Panc1 (cell line): Measurements from ENCODE around the gene PLAAT2. TPM values are rescaled to one million over a fixed set of nuclear protein-coding genes. Genes with fewer than 3 reads are reported as not detected.

Experiments used
- ATAC-seq: fragments of 200-7000 bp; cut with Tn5 transposase; 2 replicates; pipeline ENCODE4 v1.9.1; 2020; ENCODE audit warnings: mild to moderate bottlenecking, moderate library complexity
- BruUV-seq: library from RNA; stranded (reverse); fragments of 400-500 nt; replicated peaks from 2 replicates; lab custom pipeline; 2021; lab: Mats Ljungman, UMichigan
- CTCF ChIA-PET: fragments of 300-600 bp; sonication (Branson Sonifier 250); formaldehyde crosslinking; loops from one replicate; lab custom pipeline; 2022; ENCODE audit warnings: antibody characterized with exemption; lab: Charles Lee
- POLR2A ChIA-PET: fragments of 300-600 bp; sonication (Branson Sonifier 250); formaldehyde crosslinking; loops from one replicate; lab custom pipeline; 2022; ENCODE audit warnings: antibody characterized with exemption; lab: Charles Lee
- DNase-seq: peaks from one replicate; pipeline ENCODE4 v3.0.0-alpha.2; 2010; ENCODE audit warnings: low read depth, low spot score
- H3K27ac ChIP-seq: 2 replicates; pipeline ENCODE4 v1.5.1; 2011; ENCODE audit warnings: mild to moderate bottlenecking, low read length, inconsistent platforms
- H3K27me3 ChIP-seq: fragments of 200-500 bp; sonication (Bioruptor generic); 2 replicates; pipeline ENCODE4 v1.6.0; 2014; ENCODE audit warnings: low read length, inconsistent platforms; ENCODE audit not compliant: control insufficient read depth, insufficient read depth
- H3K36me3 ChIP-seq: fragments of 200-500 bp; sonication (Bioruptor generic); 2 replicates; pipeline ENCODE4 v1.5.1; 2014; ENCODE audit warnings: inconsistent platforms, mild to moderate bottlenecking, low read length, moderate library complexity; ENCODE audit not compliant: control insufficient read depth, insufficient read depth
- H3K4me1 ChIP-seq: 2 replicates; pipeline ENCODE4 v1.5.1; 2011; ENCODE audit warnings: inconsistent platforms, mild to moderate bottlenecking, low read length, moderate library complexity; ENCODE audit not compliant: control insufficient read depth, insufficient read depth
- H3K4me3 ChIP-seq, 2 experiments: 2 replicates each; pipeline ENCODE4 v1.5.1; 2011 to 2012; ENCODE audit warnings: low read depth in 2 of 2, low read length in 2 of 2, mild to moderate bottlenecking in 2 of 2, inconsistent platforms in 1 of 2, moderate library complexity in 1 of 2
- H3K9me3 ChIP-seq: fragments of 200-500 bp; sonication (Bioruptor generic); 2 replicates; pipeline ENCODE4 v1.5.1; 2014; ENCODE audit warnings: low read depth, mild to moderate bottlenecking, inconsistent platforms, low read length, moderate library complexity; ENCODE audit not compliant: control insufficient read depth, insufficient read depth
- POLR2AphosphoS5 ChIP-seq: IDR thresholded peaks from 2 replicates; pipeline ENCODE4 v1.6.1; 2012; ENCODE audit warnings: mild to moderate bottlenecking, low read depth, low read length, moderate library complexity
- SIN3A ChIP-seq: IDR thresholded peaks from 2 replicates; pipeline ENCODE4 v1.6.1; 2012; ENCODE audit warnings: low read depth, mild to moderate bottlenecking, low read length, moderate library complexity, borderline replicate concordance; ENCODE audit not compliant: insufficient read depth
- TCF7L2 ChIP-seq: IDR thresholded peaks from 2 replicates; pipeline ENCODE4 v1.6.1; 2011; ENCODE audit warnings: mild to moderate bottlenecking, low read depth, low read length, inconsistent platforms
- in situ Hi-C: cut with HindIII; loops from 2 replicates; pipeline ENCODE4 v1.10.0; 2016; ENCODE audit warnings: low sequenced_read_pairs, low pct_unique_long_range_greater_than_20kb
- intact Hi-C: fragments of 100-400 bp; cut with micrococcal nuclease; formaldehyde crosslinking; loops from one replicate; pipeline ENCODE4 v1.10.0; 2022; ENCODE audit not compliant: unreplicated experiment
- total RNA-seq: library from RNA; stranded (reverse); gene quantifications from one replicate; pipeline ENCODE4 v1.2.1, GENCODE V29; 2021; ENCODE audit not compliant: unreplicated experiment
- TF ChIP-seq, protein P1 (sequence below): fragments of 450-650 bp; IDR thresholded peaks from 2 replicates; pipeline ENCODE4 v1.5.1; 2017; ENCODE audit warnings: mild to moderate bottlenecking
- TF ChIP-seq, protein P2 (sequence below), 2 experiments: IDR thresholded peaks; 2 replicates each; pipeline ENCODE4 v1.6.1; 2011 to 2012; ENCODE audit warnings: low read depth in 2 of 2, control low read depth in 1 of 2, low read length in 1 of 2, mild to moderate bottlenecking in 1 of 2, moderate library complexity in 1 of 2; ENCODE audit not compliant: insufficient read depth in 1 of 2

The PLAAT2 gene
- total RNA-seq, 1 experiment from 2014 or later = not detected

DNA sequence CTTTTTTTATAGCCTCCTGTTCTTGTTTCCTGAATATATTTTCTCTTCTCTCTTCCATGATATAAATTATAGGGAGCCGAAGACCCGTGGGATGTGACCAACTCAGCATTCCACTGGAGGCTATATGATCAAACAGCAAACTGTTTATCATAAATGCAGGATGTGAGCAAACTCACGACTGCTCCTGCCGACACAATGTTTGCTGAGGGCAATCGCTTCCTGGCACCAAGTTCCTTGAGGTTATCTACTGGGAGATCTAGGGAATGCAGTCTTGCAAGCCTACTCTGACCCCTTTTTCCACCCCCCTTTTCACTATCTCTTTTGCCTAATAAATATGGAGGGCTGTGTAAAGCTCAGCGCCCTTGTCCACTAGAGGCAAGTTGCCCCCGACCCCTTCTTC is 40.0 kb downstream of the PLAAT2 start:
- Histone ChIP-seq H3K27me3 (peaks cover 2% of the 10 kb centered on the region; the same call in 1 of the 2 replicates), H3K4me1 (no peaks in the 10 kb centered on the region), H3K36me3 (no peaks in the 10 kb centered on the region), H3K9me3 (no peaks in the 10 kb centered on the region; the same call in 1 of the 2 replicates), H3K4me3 (no peak overlapping the region), H3K27ac (no peak overlapping the region)
- TF ChIP-seq, protein P1, sequence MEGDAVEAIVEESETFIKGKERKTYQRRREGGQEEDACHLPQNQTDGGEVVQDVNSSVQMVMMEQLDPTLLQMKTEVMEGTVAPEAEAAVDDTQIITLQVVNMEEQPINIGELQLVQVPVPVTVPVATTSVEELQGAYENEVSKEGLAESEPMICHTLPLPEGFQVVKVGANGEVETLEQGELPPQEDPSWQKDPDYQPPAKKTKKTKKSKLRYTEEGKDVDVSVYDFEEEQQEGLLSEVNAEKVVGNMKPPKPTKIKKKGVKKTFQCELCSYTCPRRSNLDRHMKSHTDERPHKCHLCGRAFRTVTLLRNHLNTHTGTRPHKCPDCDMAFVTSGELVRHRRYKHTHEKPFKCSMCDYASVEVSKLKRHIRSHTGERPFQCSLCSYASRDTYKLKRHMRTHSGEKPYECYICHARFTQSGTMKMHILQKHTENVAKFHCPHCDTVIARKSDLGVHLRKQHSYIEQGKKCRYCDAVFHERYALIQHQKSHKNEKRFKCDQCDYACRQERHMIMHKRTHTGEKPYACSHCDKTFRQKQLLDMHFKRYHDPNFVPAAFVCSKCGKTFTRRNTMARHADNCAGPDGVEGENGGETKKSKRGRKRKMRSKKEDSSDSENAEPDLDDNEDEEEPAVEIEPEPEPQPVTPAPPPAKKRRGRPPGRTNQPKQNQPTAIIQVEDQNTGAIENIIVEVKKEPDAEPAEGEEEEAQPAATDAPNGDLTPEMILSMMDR = no peak
- TF ChIP-seq POLR2AphosphoS5 (no peak), TCF7L2 (no peak), SIN3A (no peak)
- TF ChIP-seq, protein P2, sequence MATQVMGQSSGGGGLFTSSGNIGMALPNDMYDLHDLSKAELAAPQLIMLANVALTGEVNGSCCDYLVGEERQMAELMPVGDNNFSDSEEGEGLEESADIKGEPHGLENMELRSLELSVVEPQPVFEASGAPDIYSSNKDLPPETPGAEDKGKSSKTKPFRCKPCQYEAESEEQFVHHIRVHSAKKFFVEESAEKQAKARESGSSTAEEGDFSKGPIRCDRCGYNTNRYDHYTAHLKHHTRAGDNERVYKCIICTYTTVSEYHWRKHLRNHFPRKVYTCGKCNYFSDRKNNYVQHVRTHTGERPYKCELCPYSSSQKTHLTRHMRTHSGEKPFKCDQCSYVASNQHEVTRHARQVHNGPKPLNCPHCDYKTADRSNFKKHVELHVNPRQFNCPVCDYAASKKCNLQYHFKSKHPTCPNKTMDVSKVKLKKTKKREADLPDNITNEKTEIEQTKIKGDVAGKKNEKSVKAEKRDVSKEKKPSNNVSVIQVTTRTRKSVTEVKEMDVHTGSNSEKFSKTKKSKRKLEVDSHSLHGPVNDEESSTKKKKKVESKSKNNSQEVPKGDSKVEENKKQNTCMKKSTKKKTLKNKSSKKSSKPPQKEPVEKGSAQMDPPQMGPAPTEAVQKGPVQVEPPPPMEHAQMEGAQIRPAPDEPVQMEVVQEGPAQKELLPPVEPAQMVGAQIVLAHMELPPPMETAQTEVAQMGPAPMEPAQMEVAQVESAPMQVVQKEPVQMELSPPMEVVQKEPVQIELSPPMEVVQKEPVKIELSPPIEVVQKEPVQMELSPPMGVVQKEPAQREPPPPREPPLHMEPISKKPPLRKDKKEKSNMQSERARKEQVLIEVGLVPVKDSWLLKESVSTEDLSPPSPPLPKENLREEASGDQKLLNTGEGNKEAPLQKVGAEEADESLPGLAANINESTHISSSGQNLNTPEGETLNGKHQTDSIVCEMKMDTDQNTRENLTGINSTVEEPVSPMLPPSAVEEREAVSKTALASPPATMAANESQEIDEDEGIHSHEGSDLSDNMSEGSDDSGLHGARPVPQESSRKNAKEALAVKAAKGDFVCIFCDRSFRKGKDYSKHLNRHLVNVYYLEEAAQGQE (IDR thresholded peaks at IDR 0.05; ENCODE audit: insufficient read depth in 1 of 2, low read depth in 2 of 2, low read length in 1 of 2) = no peak
- CTCF ChIA-PET = no interaction called here
- in situ Hi-C loops (no loop called here), intact Hi-C loops (no loop called here)
- POLR2A ChIA-PET = no interaction called here
- DNase-seq (no peak), ATAC-seq (no peak)
- BruUV-seq = no TSS peak

DNA sequence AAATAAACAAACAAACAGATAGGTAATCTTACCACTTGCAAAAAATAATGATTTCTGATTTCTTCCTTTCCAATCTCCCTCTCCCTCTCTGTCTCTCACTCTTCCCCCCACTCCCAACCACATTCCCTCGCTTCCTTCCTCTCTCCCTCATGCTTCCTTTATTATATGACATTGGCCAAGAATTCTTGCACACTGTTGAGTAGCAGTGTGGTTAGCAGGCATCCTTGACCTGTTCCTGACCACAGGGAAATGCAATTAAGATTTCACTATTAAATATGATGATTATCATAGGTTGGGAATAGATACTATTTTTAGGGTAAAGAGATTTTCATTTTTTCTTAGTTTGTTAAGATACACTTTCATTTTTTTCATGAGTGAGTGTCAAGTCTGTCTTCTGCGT is 41.3 kb downstream of the PLAAT2 start:
- no TSS peak for BruUV-seq
- CTCF ChIA-PET = no interaction called here
- POLR2A ChIA-PET = no interaction called here
- ATAC-seq (no peak), DNase-seq (no peak)
- no peaks in the 10 kb centered on the region for H3K36me3 ChIP-seq
- in situ Hi-C loops = no loop called here
- intact Hi-C loops = no loop called here
- TF ChIP-seq SIN3A = no peak
- no peak for TF ChIP-seq TCF7L2
- TF ChIP-seq, protein P1 = no peak
- TF ChIP-seq, protein P2 (IDR thresholded peaks at IDR 0.05; ENCODE audit: insufficient read depth in 1 of 2, low read depth in 2 of 2, low read length in 1 of 2) = no peak
- no peak for TF ChIP-seq POLR2AphosphoS5
- H3K9me3 ChIP-seq = no peaks in the 10 kb centered on the region; the same call in 1 of the 2 replicates
- H3K4me1 ChIP-seq = no peaks in the 10 kb centered on the region
- peaks cover 2% of the 10 kb centered on the region; the same call in 1 of the 2 replicates for H3K27me3 ChIP-seq
- H3K27ac ChIP-seq = no peak overlapping the region
- no peak overlapping the region for H3K4me3 ChIP-seq
